GM19372 (cell line): ENCODE data around the gene ARHGEF2.
"Not testable (repeated sequence)": the region's sequence is repeated elsewhere in the genome, so short reads cannot be mapped to it uniquely, and the experiment has no call there.

ENCODE experiments used
- ATAC-seq: cut with Tn5 transposase; IDR thresholded peaks from one replicate; pipeline ENCODE4 v1.9.1; 2021; ENCODE audit warnings: mild to moderate bottlenecking, low read depth, moderate library complexity; ENCODE audit not compliant: unreplicated experiment

The ARHGEF2 gene

GRCh38 chr1:155993595-155993994 lies 15.2 kb upstream of the ARHGEF2 start:
- ATAC-seq = no peak

GRCh38 chr1:155990005-155990739 lies 11.8 kb upstream of the ARHGEF2 start:
- no peak for ATAC-seq

- ATAC-seq = no peak
These were observed 11.1 kb upstream of the ARHGEF2 start for GRCh38 chr1:155989242-155990004.

GRCh38 chr1:155984903-155985645 lies 6.7 kb upstream of the ARHGEF2 start:
- not testable (repeated sequence) for ATAC-seq

GRCh38 chr1:155984341-155984740 lies 6.0 kb upstream of the ARHGEF2 start:
- no peak for ATAC-seq

GRCh38 chr1:155983191-155984024 lies 5.1 kb upstream of the ARHGEF2 start:
- no peak for ATAC-seq

GRCh38 chr1:155982106-155982505 lies 3.8 kb upstream of the ARHGEF2 start:
- no peak for ATAC-seq

GRCh38 chr1:155981266-155982088 lies 3.1 kb upstream of the ARHGEF2 start:
- no peak for ATAC-seq

- no peak for ATAC-seq
These were observed 1.4 kb upstream of the ARHGEF2 start for GRCh38 chr1:155979597-155980343.

GRCh38 chr1:155978973-155979429 lies 654 bp upstream of the ARHGEF2 start:
- no peak for ATAC-seq

GRCh38 chr1:155977690-155978324 lies 540 bp downstream of the ARHGEF2 start:
- no peak for ATAC-seq

- ATAC-seq = no peak
These were observed 1.2 kb downstream of the ARHGEF2 start for GRCh38 chr1:155976913-155977689.

GRCh38 chr1:155976062-155976912 lies 2.1 kb downstream of the ARHGEF2 start:
- no peak for ATAC-seq

GRCh38 chr1:155975375-155976061 lies 2.8 kb downstream of the ARHGEF2 start:
- no peak for ATAC-seq

GRCh38 chr1:155974208-155975115 lies 3.9 kb downstream of the ARHGEF2 start:
- no peak for ATAC-seq
